Superior temporal gyrus (tissue), 1 donor: ENCODE results near the gene SMCO2.
A peak's percentile ranks its signal among the peaks of the same experiment; 100 is the strongest.

Source experiments
- DNase-seq: peaks from one replicate; pipeline ENCODE4 v3.0.0-alpha.2; 2016; ENCODE audit errors: extremely low spot score

The SMCO2 gene

GRCh38 chr12:27551172-27551840 lies 104.8 kb downstream of the SMCO2 start:
- DNase-seq = peak; percentile 72
